ENCODE measurements around the gene FOXL1.

Gene FOXL1

DNA sequence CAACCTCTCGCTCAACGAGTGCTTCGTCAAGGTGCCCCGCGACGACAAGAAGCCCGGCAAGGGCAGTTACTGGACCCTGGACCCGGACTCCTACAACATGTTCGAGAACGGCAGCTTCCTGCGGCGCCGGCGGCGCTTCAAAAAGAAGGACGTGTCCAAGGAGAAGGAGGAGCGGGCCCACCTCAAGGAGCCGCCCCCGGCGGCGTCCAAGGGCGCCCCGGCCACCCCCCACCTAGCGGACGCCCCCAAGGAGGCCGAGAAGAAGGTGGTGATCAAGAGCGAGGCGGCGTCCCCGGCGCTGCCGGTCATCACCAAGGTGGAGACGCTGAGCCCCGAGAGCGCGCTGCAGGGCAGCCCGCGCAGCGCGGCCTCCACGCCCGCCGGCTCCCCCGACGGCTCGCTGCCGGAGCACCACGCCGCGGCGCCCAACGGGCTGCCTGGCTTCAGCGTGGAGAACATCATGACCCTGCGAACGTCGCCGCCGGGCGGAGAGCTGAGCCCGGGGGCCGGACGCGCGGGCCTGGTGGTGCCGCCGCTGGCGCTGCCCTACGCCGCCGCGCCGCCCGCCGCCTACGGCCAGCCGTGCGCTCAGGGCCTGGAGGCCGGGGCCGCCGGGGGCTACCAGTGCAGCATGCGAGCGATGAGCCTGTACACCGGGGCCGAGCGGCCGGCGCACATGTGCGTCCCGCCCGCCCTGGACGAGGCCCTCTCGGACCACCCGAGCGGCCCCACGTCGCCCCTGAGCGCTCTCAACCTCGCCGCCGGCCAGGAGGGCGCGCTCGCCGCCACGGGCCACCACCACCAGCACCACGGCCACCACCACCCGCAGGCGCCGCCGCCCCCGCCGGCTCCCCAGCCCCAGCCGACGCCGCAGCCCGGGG lies 10.4 kb upstream of the FOXL1 start:
- H3K4me3 ChIP-seq (ENCODE audit: low read depth, low read length), result peak overlapping the region; percentile 8

DNA sequence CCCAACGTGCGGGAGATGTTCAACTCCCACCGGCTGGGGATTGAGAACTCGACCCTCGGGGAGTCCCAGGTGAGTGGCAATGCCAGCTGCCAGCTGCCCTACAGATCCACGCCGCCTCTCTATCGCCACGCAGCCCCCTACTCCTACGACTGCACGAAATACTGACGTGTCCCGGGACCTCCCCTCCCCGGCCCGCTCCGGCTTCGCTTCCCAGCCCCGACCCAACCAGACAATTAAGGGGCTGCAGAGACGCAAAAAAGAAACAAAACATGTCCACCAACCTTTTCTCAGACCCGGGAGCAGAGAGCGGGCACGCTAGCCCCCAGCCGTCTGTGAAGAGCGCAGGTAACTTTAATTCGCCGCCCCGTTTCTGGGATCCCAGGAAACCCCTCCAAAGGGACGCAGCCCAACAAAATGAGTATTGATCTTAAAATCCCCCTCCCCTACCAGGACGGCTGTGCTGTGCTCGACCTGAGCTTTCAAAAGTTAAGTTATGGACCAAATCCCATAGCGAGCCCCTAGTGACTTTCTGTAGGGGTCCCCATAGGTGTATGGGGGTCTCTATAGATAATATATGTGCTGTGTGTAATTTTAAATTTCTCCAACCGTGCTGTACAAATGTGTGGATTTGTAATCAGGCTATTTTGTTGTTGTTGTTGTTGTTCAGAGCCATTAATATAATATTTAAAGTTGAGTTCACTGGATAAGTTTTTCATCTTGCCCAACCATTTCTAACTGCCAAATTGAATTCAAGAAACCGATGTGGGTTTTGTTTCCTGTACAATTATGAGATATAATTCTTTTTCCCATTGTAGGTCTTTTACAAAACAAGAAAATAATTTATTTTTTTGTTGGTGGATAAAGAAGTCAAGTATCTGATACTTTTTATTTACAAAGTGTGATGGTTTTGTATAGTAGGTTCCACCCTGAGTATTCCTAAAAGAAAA lies 9.4 kb upstream of the FOXL1 start:
- no peak overlapping the region for H3K4me3 ChIP-seq (ENCODE audit: low read depth, low read length)

DNA sequence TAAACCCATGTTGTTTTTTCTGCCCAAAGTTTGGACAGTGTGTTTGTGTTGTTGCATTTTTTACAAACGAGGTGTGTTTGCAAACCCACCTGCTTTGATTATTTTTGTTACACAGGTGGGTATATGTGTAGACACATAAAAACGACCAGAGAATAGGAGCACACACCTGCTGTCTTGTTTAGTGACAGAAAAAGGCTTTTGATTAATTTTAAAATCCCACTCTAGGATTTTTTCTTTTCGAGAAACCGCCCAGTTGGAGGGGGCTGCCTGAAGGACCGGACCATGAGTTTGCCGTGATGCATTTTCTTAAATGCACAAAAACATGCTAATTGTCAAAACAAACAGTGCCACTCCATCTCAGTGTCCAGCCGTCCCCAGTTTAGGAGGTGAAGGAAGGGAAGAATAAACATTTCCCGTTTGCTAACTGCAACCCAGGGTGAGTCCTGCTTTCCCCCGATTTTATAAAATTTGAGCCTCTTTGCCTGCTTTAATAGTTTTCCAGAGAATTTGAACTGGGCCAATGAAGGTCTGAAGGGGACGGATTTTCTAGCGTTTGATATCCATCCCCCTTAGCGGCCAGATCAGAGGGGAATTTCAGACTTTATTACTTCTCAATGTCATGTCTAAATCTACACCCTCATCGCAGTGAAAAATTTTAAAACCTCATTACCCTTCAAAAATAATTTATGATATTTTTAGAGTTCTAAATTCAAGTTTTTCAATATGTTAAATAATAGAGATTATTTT lies 8.5 kb upstream of the FOXL1 start:
- no peak overlapping the region for H3K4me3 ChIP-seq (ENCODE audit: low read depth, low read length)

DNA sequence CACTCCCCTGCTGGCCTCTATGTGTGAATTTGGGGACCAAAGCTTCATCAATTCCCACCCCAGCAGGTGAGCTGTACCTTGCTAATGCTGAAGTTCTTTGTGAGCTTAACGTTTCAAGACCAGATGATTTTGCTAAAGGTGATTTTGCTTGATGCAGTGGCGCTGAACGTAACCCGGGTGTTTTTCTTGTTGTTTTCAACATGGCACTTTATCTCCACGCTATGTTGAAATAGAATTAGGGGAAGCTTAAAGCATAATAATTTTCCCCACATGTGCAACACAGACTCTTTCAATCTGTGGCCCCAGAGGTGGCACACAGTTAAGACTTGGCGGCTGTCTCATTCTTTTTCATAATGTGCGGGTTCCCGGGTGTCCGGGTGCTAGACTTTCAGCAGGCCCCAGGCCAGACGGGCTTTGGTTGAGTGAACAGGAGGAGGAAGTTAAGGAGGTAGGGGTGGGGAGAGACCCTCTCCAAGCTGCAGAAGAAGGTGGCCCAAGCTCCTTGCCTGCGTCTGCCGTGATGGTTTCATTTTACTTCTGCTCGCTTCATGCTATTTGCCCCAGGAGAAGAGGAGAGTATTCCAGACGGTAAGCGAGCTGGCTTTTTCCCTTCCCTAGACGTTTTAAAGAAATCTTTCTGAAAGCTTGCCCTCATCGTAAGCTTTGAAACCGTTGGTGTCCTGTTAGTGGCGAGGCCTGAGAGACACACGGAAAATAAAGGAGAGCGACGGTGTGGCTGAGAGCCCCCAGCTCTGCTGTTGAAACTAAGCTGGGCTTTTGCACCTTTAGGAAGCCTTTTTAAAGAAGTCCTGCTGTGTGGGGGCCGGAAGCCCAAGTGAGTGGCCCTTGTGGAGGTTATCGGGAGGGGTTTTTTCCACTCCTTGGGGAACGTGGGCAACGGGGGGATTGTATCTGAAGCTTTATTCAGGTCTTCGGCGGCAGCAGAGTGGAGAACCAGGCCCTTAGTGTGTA lies 7.5 kb upstream of the FOXL1 start:
- no peak overlapping the region for H3K4me3 ChIP-seq (ENCODE audit: low read depth, low read length)

DNA sequence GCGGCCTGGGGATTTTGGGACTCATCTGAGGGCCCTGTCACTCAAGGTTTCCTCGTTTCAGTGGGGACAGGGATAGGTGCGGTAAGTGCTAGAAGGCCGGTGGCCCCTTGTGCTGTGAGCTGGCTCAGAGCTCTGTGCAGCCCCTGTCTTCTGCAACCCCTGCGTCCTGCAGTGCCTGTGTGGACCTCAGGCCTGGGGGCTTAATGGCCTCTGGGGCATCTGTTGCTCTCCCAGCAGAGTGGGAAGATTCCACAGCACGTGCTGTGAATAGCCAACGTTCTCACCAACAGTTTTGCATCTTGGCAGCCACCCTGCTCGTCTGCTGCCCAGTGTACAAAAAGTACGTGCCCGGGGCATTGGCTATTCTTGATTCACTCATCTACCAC lies 6.8 kb upstream of the FOXL1 start:
- no peak overlapping the region for H3K4me3 ChIP-seq (ENCODE audit: low read depth, low read length)

DNA sequence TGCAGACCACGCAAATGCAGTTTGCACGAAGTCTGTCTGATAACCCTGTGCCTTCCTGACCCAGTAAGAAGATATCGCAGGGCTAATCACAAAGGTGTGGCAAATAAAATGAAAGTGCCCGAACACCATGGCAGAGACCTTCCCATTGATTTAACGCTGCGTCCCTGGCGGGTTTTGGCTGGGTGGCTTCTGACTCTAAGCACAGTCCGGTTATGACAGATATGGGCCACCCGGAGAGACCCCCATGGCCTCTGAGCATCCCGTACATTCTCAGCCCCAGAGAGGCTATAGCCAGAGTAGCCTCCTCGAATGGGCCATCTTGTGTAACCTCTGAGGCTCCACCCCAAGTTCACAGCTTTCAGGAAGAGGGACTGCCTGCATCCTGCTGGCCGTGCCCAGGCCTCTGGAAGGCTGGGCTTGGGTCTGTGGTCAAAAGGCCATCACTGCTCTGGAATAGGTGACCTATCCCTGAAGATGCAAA lies 6.3 kb upstream of the FOXL1 start:
- H3K4me3 ChIP-seq (ENCODE audit: low read depth, low read length), result no peak overlapping the region

DNA sequence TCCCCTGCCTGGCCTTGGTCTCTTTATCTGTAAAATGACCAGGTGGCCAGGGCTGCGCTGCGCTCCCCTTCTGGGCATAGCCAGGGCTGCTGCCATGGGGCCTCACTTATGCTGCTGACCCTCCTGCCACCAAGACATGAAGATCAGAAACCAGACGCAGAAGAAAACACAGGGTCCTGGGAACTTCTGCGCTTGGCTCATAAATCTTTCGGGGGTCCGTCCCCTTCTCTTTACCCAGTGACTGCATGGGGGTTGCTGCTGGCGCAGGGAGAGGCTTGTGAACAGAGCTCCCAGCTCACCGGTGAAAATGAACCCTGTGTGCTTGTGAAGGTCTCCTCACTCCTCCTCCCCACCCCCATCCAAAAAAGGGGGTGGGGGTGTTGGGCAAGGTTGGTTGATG lies 5.7 kb upstream of the FOXL1 start:
- no peak overlapping the region for H3K4me3 ChIP-seq (ENCODE audit: low read depth, low read length)

DNA sequence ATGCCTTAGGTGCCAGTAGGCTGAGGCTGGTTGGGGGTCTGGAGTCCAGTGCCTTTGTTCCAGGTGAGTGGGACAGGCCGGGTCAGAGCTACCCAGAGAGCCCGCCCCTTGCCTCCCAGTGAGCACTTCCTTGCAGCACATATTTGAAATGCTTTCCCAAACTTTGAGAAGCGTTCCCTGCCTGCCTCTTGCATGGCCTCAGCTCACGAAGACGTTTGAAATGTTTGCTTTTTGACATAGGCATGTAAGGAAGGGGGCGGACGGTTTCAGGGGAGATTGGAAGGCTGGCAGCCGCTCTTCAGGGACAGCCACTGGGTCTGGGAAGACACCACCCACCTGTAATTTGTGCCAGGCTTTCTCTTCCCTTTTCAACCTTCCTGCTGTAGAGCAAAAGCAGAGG lies 5.1 kb upstream of the FOXL1 start:
- no peak overlapping the region for H3K4me3 ChIP-seq (ENCODE audit: low read depth, low read length)

DNA sequence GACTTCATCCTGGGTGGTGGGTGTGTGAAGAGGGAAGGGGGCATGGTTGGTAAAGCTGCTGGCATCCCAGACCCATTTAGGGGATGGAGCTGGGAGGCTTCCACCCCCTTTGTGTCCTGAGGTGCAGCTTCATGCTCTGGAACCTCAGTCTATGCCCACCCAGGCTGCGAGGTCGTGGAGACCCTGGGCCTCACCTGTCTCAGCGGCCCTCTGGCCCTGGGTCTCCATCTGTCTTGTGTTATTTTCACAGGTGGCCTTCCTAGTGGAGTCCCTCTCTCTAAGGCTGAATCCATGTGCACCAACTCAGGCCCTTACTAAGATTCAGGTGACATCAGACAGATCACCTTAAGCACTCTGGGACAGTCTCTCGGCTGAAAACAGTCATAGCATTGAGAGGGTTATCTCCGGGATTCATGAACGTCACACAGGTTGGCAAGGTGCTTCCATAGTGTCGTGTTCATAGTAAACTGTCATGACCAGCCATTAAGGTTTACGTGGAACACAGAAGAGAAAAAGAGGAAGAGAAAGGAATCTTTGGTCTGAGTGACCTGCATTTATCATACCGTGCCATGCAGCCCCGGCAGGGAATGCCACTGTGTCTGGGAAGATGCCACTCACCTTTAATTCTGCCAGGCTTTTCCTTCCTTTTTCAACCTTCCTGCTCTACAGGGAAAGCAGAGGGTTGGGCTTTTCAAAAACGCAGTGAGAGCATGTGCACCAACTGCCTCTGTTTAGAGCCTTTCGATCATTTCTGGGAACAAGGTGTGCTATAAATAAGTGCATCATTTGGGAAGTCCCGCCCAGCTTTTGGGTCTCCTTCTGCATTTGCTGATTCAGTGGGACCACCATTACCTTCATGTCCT lies 4.5 kb upstream of the FOXL1 start:
- no peak overlapping the region for H3K4me3 ChIP-seq (ENCODE audit: low read depth, low read length)

DNA sequence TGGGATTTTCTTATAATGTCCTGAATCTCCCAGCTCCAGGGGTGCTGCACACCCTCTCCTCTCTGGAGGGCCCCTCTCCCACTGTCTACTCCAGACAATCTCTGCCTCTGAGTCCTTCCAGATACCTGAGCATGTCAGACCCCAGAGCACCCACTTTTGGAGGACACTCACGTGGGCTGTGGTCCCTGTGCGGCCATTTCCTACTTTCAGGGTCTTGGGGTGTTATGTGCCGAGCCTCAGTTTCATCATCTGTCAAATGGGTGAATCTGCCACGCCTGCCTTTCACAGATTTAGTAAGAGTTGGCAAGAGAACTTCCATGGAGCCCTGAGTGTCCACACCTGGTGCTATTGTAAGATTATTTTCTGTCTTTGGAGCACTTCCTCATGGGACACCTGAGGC lies 3.7 kb upstream of the FOXL1 start:
- H3K4me3 ChIP-seq (ENCODE audit: low read depth, low read length), result no peak overlapping the region

DNA sequence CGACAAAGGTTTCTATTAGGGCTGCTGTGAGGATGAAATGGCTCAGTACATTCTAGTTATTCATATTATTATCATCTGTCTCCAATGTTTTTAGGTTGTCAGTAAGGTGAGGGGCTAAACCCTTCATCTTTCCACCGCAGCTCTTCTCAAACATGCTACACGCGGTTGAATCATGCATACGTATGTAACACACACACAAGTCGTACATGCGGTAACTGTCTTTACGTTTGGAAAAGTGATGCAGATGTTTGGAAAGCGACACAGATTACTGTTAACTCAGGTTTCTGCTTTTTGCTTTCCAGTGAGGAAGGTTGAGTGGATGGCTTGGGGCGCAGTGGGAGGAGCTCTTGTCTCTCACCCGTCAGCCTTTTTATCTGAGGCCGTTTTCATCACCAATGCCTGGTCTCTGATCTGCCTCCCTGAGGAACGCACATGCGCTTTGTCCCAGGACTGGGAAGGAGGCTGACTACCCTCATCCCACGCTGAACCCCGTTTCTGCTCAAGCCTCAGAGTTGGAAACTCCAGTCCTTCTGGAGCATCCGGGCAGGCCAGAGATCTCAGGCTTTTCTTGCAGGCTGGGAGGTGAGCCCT lies 3.2 kb upstream of the FOXL1 start:
- H3K4me3 ChIP-seq (ENCODE audit: low read depth, low read length), result no peak overlapping the region

DNA sequence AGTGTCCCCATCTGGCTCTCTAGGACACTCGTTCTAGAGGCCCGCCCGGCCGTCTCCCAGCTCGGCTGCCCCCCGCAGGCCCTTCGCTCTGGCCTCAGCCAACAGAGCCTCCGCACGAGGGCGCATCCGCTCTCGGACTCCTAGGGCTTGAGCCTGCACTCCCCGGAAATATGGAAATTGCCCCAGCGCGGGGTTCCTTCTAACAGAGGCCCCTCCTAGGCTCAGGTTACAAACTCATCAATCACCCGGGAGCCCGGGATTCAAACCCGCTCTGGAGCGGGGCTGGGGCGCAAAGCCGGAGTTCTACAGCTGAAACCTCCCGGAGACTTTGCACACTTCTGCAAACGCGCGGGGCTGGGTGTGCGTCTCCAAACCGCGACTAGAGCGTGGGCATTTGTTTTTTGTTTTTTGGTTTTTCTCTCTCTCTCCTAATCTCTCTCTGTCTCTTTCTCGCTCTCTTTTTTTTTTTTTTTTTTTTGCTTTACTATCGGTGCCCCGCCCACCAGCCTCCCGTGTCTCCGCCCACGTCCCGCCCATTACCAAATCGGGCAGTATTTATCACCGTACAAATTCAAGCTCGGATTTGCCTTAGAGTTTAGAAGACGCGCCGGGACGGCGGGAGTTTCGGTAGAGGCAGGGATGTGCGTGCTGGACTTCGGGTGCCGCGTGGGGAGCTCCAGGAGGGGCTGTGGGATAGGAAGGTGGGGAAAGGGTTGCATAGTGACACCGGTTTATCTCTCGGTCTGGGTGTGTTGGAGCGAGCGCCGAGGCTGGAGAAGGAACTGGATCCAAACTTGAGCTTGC lies 2.4 kb upstream of the FOXL1 start:
- peak overlapping the region; percentile 50 for H3K4me3 ChIP-seq (ENCODE audit: low read depth, low read length)

DNA sequence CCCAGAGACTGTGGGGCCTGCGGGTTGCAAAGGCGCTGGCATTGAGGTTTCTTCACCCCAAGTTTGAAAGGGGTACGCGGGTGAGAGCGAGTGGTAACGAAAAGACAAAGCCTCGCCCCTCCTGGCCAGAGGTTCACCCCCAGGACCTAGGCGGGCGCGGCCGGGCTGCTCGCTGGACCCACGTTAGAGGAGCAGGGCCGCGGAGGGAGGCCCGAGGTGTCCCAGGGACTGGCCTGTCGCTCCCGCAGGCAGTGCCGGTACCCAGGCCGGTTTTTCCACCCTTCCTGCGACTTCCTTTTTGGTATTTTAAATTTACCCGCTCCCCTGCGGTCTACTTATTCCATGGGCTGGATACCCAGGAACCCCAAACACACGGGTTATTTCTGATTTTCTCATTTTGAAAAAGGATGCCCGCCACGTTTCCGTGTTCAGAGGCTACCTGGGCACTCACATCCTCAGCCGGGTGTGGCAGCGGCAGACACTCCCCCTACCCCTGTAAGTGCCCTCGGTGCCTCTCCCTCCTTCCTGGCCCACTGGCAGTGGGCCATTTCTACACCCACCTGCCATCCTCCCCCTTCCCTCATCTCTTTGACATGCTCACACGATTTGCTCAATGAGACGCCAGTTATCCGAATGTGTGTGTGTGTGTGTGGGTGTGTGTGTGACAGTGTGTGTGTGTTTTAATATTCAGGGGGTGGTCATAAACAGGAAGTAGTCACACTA lies 1.6 kb upstream of the FOXL1 start:
- peak overlapping the region; percentile 50 for H3K4me3 ChIP-seq (ENCODE audit: low read depth, low read length)

DNA sequence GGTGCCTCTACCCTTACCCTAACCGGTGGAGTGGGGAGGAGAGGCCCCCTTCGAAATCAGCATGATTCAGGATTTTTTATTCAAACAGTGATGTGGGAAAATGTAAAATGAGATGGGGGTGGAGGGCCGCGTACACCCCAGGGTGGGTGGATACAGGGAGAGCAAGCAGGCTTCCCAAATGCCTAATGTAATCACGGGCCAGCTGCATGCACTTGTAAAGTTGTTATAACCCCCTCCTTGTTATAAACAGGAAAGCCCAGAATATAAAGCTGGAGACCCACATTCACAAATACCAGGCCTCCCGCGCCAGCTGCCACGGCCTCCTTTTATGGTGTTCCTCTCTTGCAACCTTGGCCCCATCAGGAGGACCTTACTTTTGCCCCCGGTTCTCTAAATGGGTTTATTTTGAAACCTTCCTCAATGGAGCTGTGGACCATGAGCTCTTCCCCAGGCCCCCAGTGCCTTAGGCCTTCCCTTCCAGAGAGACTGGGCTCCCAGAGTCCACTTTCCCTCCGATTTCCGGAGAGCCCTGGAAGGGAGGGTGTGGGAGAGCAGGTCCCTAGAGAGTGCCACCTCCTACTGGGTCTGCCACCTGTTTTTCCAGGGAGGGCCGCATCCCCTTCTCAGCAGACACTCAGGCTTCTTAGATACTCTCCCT lies 906 bp upstream of the FOXL1 start:
- no peak overlapping the region for H3K4me3 ChIP-seq (ENCODE audit: low read depth, low read length)

DNA sequence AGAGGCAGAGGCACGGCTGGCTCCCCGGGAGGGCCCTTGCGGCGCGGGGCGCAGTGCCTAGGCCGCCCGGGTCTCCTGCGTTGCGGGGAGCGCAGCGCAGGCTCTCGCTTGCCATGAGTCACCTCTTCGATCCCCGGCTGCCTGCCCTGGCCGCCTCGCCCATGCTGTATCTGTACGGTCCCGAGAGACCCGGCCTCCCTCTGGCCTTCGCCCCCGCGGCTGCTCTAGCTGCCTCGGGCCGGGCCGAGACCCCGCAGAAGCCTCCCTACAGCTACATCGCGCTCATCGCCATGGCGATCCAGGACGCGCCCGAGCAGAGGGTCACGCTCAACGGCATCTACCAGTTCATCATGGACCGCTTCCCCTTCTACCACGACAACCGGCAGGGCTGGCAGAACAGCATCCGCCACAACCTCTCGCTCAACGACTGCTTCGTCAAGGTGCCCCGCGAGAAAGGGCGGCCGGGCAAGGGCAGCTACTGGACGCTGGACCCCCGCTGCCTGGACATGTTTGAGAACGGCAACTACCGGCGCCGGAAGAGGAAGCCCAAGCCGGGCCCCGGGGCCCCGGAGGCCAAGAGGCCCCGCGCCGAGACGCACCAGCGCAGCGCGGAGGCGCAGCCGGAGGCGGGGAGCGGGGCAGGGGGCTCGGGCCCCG lies 390 bp downstream of the FOXL1 start:
- peak overlapping the region; percentile 24 for H3K4me3 ChIP-seq (ENCODE audit: low read depth, low read length)

All from iPS-11a (cell line).